T-helper 9 cell (primary cell): ENCODE measurements around the gene MED16.

Experiments
- DNase-seq: peaks from one replicate; pipeline ENCODE4 v3.0.0-alpha.2; 2020

Gene MED16

GRCh38 chr19:927351-927779 is 34.4 kb upstream of the MED16 start:
- DNase-seq: no peak

DNA sequence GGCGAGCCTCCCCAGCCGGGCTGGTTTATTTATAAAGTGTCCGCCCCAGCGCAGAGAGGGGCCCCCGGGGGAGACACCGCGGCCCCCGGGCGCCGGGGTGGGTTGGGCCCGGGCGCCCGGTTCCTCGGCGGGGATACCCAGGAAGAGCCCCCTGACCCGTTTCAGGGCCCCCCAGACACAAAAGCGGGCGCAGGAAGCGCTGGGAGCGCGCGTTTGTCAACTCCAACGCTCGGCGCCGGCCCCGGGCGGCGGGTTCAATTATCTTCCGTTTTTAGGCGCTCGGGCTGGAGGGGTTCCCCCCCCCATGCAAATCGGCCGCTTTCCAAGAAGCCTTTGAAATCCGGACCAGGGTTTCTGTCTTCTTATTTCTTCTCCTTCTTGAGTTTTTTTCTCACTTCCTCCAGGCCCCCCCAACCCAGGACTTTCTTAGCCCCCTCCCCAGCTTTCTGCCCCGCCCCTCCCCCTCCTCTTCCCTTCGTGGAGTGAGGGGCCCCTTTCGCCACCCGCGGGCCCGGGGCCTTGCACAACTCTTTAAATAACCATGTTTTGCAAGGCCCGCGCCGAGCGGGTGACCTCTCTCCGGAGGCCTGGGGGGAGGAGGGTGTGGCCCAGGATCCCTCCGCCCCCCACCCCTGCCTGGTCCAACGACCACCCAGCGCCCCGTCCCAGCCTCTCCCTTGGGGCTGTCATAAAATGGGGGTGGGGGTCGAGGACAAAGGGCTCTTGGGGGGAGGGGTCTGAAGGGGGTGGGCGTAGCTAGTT is 33.8 kb upstream of the MED16 start:
- no peak for DNase-seq

- no peak for DNase-seq
These were observed 33.3 kb upstream of the MED16 start for GRCh38 chr19:926323-926588.

- DNase-seq: peak; percentile 60
These were observed 32.7 kb upstream of the MED16 start, which contains the start of gene ARID3A for GRCh38 chr19:925526-926322. ARID3A (plus strand) TSS chr19:926035; CDS start chr19:929529, 3,494 bp downstream.

GRCh38 chr19:925087-925525 is 32.1 kb upstream of the MED16 start:
- DNase-seq: peak; percentile 55

GRCh38 chr19:924553-925086 is 31.6 kb upstream of the MED16 start:
- no peak for DNase-seq

GRCh38 chr19:920051-920864 is 27.3 kb upstream of the MED16 start:
- DNase-seq: peak; percentile 58

- no peak for DNase-seq
These were observed 26.4 kb upstream of the MED16 start for GRCh38 chr19:919199-920050.

- no peak for DNase-seq
These were observed 25.7 kb upstream of the MED16 start for GRCh38 chr19:918481-919198.

DNA sequence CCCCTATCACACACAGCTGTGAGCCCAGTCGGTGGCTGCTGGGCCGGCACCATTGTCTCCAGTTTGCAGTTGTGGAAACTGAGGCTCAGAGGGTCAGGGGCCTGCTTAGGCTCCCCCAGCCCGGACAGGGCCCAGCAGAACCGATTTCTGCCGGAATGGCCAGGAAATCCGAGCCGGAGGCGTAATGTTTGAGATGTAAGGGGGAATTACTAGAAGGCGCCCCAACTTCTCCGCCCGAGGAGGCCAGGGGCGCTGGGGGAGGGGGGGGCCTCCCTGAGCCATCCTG is 25.1 kb upstream of the MED16 start:
- no peak for DNase-seq

DNA sequence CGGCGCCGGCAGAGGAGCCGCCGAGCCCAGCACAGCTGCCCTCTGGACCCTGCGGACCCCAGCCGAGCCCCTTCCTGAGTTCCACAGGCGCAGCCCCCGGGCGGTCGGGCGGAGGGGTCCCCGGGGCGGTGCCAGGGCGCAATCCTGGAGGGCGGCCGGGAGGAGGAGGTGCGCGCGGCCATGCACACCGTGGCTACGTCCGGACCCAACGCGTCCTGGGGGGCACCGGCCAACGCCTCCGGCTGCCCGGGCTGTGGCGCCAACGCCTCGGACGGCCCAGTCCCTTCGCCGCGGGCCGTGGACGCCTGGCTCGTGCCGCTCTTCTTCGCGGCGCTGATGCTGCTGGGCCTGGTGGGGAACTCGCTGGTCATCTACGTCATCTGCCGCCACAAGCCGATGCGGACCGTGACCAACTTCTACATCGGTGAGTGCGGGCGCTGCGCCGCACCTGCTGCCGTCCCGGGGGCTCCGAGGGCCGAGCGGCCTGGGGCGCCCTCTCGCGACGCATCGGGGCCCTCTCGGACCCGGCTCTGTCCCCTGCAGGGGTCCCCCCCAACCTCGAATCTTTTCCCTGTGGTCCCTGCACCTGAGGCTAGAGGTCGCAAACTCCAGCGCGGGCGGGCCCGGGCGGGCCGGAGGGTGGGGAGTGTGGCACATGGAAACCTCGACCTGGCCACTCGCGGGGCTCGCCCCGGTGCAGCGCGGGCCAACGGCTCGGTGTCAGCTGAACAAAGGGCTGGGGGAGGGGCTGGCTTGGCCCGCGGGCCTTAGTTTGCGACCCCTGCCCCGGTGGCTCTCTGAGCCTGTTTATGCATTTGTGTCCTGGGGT is 24.6 kb upstream of the MED16 start, which contains the start of gene KISS1R:
TSS of gene KISS1R (plus strand) at position 11 of the 829 bp plus-strand sequence. CDS start at position 181, 170 bp downstream.
- no peak for DNase-seq

DNA sequence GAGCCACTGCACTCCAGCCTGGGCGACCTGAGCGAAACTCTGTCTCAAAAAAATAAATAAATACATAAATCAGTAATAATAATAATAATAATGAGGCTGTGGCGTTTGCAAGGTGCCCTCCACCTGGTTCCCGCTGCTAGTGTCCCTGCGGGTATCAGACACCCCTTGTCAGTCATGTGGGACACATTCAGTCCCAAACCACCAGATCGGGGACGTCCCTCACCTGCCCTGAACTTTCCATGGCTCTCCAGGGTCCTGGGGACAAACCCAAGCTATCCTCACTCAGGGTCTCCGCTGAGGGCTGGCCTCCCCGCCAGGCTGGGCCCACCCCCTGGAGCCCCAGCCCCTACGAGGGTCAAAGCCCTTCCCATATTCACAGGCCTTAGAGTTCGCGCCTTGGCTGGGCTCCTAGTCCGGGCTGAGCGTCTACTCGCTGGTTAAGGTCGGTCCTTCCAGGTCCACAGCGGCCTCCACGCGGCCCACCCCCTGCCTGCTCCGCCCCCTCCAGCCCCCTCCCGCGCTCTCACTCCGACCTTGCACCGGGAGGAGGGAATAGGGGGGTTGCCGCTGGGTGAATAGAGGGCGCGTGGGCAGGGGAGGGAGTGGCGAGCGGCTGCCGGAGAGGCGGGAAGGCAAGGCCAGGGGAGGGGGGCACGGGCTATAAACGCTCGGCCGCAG is 23.8 kb upstream of the MED16 start:
- DNase-seq: no peak

DNA sequence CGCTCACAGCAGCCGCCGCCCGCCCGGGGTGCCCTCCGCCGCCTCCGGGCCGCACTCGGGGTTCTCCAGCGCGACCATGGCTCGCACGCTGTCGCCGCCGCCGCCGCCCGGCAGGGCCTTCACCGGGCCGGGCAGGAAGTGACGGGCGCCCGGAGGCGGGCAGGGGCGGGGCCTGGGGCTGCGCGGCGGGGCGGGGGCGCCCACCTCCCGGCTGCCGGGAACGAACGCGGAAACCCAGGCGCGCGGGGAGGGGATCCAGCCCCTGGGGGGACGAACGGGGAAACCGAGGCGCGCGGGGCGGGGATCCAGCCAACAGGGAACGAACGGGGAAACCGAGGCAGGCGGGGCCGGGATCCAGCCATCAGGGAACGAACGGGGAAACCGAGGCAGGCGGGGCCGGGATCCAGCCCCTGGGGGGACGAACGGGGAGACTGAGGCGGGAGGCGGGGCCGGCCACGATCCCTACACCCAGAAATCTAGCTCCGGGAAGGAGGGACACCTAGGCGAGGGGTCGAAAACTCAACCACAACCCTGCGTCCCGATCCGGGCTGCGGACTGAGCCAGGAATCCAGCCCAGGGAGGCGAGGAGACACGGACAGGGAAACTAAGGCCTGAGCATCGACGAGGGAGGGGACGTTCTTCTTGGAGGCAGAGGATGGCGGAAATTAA is 20.2 kb upstream of the MED16 start, which contains the start of gene R3HDM4:
TSS of gene R3HDM4 (minus strand) at position 140 of the 669 bp plus-strand sequence. CDS start at position 78, 62 bp downstream.
- peak; percentile 86 for DNase-seq

- DNase-seq: peak; percentile 43
These were observed 19.4 kb upstream of the MED16 start for GRCh38 chr19:912181-913079.

DNA sequence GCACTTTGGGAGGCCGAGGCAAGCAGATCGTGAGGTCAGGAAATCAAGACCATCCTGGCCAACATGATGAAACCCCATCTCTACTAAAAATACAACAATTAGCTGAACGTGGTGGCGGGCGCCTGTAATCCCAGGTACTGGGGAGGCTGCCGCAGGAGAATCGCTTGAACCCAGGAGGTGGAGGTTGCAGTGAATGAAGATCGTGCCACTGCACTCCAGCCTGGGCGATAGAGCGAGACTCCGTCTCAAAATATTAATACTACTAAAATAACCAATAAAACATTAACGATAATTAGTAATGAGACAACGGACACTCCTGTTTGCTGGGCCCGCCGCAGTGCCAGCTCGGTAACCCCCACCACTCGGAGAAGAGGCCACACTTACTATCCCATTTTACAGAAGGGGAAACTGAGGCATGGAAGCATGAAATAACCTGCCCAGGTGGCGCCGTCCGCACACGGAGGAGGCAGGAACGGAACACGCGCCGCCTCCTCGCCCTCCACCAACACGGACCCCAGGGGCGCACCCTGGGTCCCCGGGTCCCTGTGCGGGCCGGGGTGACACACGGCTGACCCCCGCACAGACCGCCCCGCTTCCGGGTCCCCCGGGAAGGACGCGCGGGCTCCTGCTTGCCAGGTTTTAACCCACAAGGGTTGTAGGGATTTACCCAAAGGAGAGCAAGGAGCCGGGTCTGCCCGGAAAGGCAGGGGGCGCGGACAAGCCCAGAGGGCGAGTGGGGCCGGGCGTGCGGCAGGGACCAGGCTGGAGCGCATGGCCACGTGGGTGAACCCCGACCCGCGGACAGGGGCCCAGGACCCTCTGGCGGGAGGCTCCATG is 18.4 kb upstream of the MED16 start:
- no peak for DNase-seq

GRCh38 chr19:907183-907853 is 14.3 kb upstream of the MED16 start:
- no peak for DNase-seq

DNA sequence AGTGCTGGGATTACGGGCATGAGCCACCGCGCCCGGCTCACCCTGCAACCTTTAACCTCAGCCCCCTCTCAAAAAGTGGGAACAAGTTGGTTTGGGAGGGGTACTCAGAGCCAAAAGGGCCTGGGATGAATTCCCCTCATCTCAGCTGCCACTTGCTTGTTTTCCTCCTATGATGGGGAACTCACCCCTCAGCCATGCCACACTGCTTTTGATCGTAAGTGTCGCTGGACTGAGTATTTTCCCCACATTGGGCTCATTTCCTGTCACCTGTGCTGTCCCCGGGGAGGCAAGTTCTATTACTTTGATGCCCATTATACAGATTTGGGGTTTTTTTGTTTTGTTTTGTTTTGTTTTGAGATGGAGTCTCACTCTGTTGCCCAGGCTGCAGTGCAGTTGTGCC is 13.5 kb upstream of the MED16 start:
- DNase-seq: no peak
